Effector CD8-positive, alpha-beta T cell (primary cell): ENCODE results near the gene CDKL4.
"Not testable (repeated sequence)": the region's sequence is repeated elsewhere in the genome, so short reads cannot be mapped to it uniquely, and the experiment has no call there.

Source experiments
- DNase-seq: peaks from one replicate; lab custom pipeline; 2025; lab: John Stamatoyannopoulos, UW

Gene CDKL4

DNA sequence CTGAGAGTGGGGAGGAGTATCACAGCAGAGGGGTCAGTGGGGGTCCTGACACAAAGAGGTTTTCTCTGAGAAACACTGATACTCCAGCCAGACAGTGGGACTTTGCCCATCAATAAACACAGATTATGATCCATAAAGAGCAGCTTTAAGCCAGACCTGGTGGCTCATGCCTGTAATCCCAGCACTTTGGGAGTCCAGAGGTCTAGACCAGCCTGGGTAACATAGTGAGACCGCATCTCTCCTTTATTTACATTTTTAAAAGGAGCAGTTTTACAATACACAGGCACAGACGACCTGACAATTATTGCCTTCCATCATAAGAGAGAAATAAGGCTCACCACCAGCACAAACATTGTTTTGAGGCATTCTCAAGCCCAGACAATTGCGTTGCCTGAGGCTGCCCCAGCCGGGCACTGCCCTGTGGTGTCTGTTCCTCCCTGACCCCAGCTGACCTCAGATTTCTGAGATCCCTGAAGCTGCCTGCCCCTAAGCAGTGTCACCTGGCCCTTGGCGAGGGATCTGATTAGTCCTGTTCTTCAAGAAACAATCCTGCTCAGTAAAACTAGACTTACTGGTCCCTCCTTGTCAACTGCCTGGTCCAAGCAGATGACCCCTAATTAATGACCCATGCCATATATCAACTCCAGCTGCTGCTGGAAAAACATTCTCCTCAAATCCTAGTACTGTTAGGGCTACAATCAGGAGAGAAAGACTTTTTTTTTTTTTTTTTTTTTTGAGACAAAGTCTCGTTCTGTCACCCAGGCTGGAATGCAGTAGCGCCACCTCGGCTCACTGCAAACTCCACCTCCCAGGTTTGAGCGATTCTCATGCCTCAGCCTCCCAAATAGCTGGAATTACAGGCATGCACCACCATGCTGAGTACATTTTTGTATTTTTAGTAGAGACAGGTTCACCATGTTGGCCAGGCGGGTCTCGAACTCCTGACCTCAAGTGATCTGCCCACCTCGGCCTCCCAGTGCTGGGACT, 63.5 kb downstream of the CDKL4 start:
- DNase-seq: no peak

GRCh38 chr2:39178756-39179155, 65.0 kb downstream of the CDKL4 start:
- no peak for DNase-seq

GRCh38 chr2:39176997-39177396, 66.8 kb downstream of the CDKL4 start:
- DNase-seq: no peak

GRCh38 chr2:39175026-39175812, 68.6 kb downstream of the CDKL4 start:
- no peak for DNase-seq

DNA sequence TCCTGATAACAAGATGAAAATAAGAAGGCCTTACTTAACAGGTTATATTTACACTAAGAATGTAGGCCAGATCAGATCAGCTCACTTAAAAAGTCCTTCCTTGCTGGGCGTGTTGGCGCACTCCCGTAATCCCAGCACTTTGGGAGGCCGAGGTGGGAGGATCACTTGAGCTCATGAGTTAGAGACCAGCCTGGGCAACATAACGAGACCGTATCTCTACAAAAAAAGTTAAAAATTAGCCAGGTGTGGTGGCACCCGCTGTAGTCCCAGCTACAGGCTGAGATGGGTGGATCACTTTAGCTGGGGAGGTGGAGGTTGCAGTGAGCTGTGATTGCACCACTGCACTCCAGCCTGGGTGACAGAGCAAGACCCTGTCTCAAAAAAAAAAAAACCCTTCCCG, 69.7 kb downstream of the CDKL4 start:
- DNase-seq: no peak

GRCh38 chr2:39172047-39172706, 71.6 kb downstream of the CDKL4 start:
- not testable (repeated sequence) for DNase-seq

DNA sequence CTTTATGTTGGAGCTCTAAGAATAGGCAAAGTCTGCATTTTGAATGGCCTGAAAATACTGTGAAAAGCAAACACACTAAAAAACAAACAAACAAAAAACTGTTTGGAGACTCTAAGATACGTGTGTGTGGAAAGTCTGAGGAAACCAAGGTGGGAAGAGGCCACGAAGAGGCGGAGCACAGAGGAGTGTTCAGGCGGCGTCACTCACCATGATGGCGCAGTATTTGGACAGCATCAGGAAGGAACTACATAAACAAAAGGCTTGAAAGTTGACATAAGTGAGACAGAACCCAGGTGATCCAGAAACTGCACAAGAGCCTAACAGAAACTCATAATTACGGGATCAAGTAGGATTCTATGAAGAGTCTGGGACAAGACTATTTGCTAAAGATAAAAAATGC, 72.1 kb downstream of the CDKL4 start:
- no peak for DNase-seq

DNA sequence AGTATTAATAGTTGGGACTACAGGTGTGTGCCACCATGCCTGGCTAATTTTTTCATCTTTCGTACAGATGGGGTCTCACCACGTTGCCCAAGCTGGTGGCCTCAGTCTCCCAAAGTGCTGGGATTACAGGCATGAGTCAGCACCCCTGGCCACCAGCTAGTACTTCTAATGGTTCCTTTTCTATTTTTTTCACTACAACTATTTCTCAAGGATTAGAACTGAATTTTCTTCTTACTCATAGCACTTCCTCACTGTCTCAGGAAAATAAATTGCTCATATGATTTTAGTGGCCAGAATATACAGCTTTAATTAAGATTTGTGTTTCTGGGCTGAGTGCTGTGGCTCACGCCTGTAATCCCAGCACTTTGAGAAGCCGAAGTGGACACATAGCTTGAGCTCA, 79.7 kb downstream of the CDKL4 start:
- DNase-seq: no peak

GRCh38 chr2:39160982-39161381, 82.8 kb downstream of the CDKL4 start:
- DNase-seq: no peak

- no peak for DNase-seq
These were observed 84.5 kb downstream of the CDKL4 start for GRCh38 chr2:39159283-39159682.

DNA sequence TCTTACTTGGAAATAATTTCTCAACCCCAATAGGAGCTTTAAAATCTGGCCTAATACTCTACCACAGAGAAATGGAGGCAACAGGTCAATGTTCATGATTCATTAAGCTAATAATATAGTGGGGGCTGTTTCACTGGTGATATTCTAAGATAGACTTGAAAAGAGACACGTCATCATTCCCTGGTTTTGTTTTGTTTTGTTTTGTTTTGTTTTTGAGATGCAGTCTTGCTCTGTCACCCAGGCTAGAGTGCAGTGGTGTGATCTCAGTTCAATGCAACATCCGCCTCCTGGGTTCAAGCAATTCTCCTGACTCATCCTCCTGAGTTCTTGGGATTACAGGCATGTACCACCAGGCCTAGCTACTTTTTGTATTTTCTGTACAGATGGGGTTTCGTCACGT, 85.4 kb downstream of the CDKL4 start:
- DNase-seq: no peak

- no peak for DNase-seq
These were observed 86.9 kb downstream of the CDKL4 start for GRCh38 chr2:39156846-39157245.

GRCh38 chr2:39156107-39156506, 87.7 kb downstream of the CDKL4 start:
- no peak for DNase-seq

- DNase-seq: not testable (repeated sequence)
These were observed 88.2 kb downstream of the CDKL4 start for GRCh38 chr2:39155573-39155972.

GRCh38 chr2:39154944-39155343, 88.8 kb downstream of the CDKL4 start:
- DNase-seq: no peak

DNA sequence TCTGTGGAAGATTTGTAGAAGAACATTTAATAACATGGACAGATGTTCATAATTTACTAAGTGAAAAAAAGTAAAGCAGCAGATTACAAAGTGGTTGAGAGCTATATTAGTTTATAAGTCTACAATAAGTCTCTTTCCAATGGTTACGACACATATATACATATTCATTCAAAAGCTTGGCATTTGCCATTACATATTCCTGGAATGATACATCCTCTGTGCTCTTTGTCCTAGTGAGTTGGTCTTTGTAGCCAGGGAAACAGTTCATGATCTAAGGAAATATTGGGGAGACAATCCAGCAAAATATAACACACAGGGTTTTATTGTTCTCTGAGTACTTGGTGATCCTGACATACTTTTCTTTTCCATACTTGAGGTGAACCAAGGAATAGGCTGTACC, 90.5 kb downstream of the CDKL4 start:
- no peak for DNase-seq

- DNase-seq: no peak
These were observed 91.3 kb downstream of the CDKL4 start for GRCh38 chr2:39152504-39152903.

DNA sequence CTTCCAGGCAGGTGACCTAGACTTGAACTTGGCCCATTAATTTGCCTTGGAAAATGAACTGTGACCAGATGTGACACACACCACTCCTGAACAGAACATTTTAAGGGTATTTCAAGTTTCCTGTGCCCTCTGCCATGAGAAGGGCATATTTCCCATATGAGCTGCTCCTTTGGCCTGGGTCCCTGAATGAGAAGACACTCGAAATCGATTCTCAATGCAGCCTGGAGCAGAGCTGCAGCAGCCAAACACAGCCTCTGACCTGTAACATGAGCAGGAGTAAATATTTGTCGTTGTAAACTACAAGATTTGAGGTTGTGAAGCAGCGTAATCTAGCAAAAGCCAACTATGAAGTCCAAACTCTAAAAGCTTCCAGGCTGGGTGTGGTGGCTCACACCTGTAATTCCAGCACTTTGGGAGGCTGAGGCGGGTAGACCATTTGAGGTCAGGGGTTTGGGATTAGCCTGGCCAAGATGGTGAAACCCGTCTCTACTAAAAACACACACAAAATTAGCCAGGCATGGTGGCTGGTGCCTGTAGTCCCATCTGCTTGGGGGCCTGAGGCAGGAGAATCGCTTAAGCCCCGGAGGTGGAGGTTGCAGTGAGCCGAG, 92.8 kb downstream of the CDKL4 start:
- no peak for DNase-seq

- no peak for DNase-seq
These were observed 93.6 kb downstream of the CDKL4 start for GRCh38 chr2:39150102-39150562.

DNA sequence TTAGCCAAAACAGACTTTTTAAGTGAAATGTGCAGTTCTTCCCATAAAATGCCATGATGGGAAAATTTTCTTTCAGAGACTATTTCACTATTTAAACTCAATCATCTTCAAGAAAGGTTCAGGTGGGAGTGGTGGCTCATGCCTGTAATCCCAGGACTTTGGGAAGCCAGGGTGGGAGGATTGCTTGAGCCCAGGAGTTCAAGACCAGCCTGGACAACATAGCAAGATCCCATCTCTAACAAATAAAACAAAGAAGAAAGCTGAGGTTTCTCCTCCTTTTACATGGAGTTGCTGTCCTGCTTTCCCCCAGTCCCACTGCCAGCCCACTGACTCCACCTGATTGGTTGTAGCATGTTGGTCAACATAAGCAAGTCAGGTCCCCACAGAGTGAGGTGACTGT, 97.1 kb downstream of the CDKL4 start:
- DNase-seq: no peak

DNA sequence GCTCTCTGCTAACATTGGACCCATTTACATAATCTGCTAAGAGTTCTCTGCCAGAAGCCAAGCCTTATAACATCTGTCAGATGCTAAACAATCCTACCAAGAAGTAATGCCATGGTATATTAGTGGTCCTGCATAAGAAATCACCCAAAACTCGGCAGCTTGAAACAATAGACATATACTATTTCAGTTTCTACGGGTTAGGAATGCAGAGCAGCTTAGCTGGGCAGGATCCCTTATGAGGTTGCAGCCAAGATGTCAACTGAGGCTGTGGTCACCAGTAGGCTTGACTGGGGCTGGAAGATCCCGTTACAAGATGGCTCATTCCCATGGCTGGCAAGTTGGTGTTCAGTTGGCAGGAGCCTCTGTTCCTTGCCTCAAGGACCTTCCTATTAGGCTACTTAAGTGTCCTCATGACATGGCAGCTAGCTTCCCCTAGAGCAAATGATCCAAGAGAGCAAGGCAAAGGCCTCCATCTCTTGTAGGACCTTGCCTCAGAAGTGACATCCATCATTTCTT, 97.8 kb downstream of the CDKL4 start:
- no peak for DNase-seq

DNA sequence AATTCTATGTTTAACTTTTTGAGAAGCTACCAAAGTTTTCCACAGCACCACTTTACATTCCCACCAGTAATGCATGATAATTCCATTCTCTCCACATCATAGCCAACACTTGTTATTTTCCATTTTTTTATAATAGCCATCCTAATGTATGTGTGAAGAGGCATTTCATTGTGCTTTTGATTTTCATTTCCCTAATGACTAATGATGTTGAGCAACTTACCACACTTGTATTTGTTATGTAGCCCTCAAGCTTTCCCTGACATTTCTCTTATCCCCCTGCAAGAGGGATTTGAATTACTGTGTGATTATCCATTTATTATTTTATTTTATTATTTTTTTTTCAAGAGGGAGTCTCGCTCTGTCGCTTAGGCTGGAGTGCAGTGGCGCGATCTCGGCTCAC, 99.4 kb downstream of the CDKL4 start:
- DNase-seq: no peak
